ENCODE measurements around the gene PCGF2. TPM values are rescaled to one million over a fixed set of nuclear protein-coding genes. Genes with fewer than 3 reads are reported as not detected.

Gene PCGF2
- total and polyA plus RNA-seq, 10 of the 15 experiments (the other 5 are each of a cell fraction or from before 2014, with no cell fraction given) = 2.7 to 35.6 (median 7.2) TPM

DNA sequence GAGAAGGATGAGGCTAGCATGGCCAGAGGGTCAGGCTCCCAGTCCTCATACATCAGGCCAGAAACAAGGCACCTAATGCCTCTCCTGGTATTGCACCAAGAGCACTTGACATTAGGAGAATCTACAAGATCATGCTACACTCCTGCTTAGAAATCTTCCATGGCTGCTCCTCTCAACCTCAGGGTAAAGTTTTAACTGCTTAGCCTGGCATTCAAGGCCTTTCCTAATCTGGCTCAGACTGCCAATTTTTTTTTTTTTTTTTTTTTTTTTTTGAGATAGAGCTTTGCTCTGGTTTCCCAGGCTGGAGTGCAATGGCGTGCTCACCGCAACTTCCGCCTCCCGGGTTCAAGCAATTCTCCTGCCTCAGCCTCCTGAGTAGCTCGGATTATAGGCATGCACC lies 43.0 kb upstream of the PCGF2 start:
- WGBS (ENCODE audit: insufficient coverage, insufficient replicate concordance, low lambda C conversion rate, missing lambda C conversion rate) = 92% methylated on average over 5 of the region's 5 CpGs
- intact Hi-C loops (cut with micrococcal nuclease; ENCODE audit: unreplicated experiment) (no loop called here), in situ Hi-C loops (cut with MboI) (no loop called here)
- no peaks in the 10 kb centered on the region for H3K27me3 ChIP-seq (replicated peaks in 1 of 2; ENCODE audit: control insufficient read depth in 2 of 2, insufficient read depth in 2 of 2, low read length in 1 of 2)
- DNase-seq (ENCODE audit: low read depth, low spot score) = no peak
- H3K79me2 ChIP-seq (ENCODE audit: control insufficient read depth, insufficient read depth, low read length) = peaks cover 6% of the 10 kb centered on the region
- ATAC-seq = no peak
- no peaks in the 10 kb centered on the region; the same call in 1 of the 2 replicates for H3K4me1 ChIP-seq (ENCODE audit: control insufficient read depth, insufficient read depth, low read length)
- peaks cover 4% of the 10 kb centered on the region in 2 experiments; a peak in 2 of 4 replicates for H3K36me3 ChIP-seq (ENCODE audit: control insufficient read depth in 2 of 2, insufficient read depth in 2 of 2, low read length in 1 of 2)
- H3K9me3 ChIP-seq (replicated peaks; ENCODE audit: control insufficient read depth, insufficient read depth, low read length) = no peaks in the 10 kb centered on the region
- no peaks in the 10 kb centered on the region for H4K20me1 ChIP-seq (ENCODE audit: control insufficient read depth, insufficient read depth)
- CTCF ChIA-PET = no interaction called here
- H2AFZ ChIP-seq (ENCODE audit: control insufficient read depth, low read depth, low read length) = no peak overlapping the region
- no peak overlapping the region for H3K4me3 ChIP-seq
- H3K27ac ChIP-seq (ENCODE audit: control insufficient read depth, insufficient read depth) = no peak overlapping the region
- FAIRE-seq = no peak
- no TSS peak for BruUV-seq (replicated peaks)
- no peak overlapping the region for H3K9ac ChIP-seq (ENCODE audit: control insufficient read depth, insufficient read depth, low read length)
- RAD21 ChIA-PET (ENCODE audit: unreplicated experiment) = no interaction called here
- H3K4me2 ChIP-seq (ENCODE audit: control insufficient read depth, insufficient read depth) = no peak overlapping the region
- TF ChIP-seq YY1 (IDR thresholded peaks at IDR 0.05; ENCODE audit: low read depth, low read length) (no peak), HDAC2 (IDR thresholded peaks at IDR 0.05) (no peak), NBN (IDR thresholded peaks at IDR 0.05) (no peak), EZH2 (IDR thresholded peaks at IDR 0.05; ENCODE audit: borderline replicate concordance, control insufficient read depth, low read depth, low read length) (no peak), ZNF274 (IDR thresholded peaks at IDR 0.05; ENCODE audit: insufficient read depth, insufficient read length) (no peak), ZNF217 (IDR thresholded peaks at IDR 0.05) (no peak), ETV6 (conservative IDR thresholded peaks at IDR 0.05 in 1 of 2, IDR thresholded peaks at IDR 0.05 in 1 of 2; ENCODE audit: borderline replicate concordance in 1 of 2, low read depth in 1 of 2) (no peak), MTA2 (IDR thresholded peaks at IDR 0.05; ENCODE audit: low read depth) (no peak), CREM (IDR thresholded peaks at IDR 0.05; ENCODE audit: low read depth) (no peak), PAX5 (IDR thresholded peaks at IDR 0.05; ENCODE audit: borderline replicate concordance, low read depth, low read length) (no peak), PBX3 (IDR thresholded peaks at IDR 0.05; ENCODE audit: insufficient replicate concordance, low read depth, low read length) (no peak), ZSCAN29 (IDR thresholded peaks at IDR 0.05) (no peak), CBX5 (IDR thresholded peaks at IDR 0.05; ENCODE audit: low read depth) (no peak), CEBPB (IDR thresholded peaks at IDR 0.05; ENCODE audit: borderline replicate concordance in 1 of 2, low read depth in 2 of 2, low read length in 2 of 2) (no peak), RB1 (IDR thresholded peaks at IDR 0.05; ENCODE audit: borderline replicate concordance) (no peak), SREBF1 (IDR thresholded peaks at IDR 0.05; ENCODE audit: low read length) (no peak), MXI1 (IDR thresholded peaks at IDR 0.05; ENCODE audit: low read depth, low read length) (no peak), BHLHE40 (IDR thresholded peaks at IDR 0.05; ENCODE audit: borderline replicate concordance in 1 of 2, low read depth in 2 of 2, low read length in 1 of 2) (no peak)
- TF ChIP-seq, protein P1, sequence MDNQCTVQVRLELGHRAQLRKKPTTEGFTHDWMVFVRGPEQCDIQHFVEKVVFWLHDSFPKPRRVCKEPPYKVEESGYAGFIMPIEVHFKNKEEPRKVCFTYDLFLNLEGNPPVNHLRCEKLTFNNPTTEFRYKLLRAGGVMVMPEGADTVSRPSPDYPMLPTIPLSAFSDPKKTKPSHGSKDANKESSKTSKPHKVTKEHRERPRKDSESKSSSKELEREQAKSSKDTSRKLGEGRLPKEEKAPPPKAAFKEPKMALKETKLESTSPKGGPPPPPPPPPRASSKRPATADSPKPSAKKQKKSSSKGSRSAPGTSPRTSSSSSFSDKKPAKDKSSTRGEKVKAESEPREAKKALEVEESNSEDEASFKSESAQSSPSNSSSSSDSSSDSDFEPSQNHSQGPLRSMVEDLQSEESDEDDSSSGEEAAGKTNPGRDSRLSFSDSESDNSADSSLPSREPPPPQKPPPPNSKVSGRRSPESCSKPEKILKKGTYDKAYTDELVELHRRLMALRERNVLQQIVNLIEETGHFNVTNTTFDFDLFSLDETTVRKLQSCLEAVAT (IDR thresholded peaks at IDR 0.05) = no peak
- TF ChIP-seq, protein P2, sequence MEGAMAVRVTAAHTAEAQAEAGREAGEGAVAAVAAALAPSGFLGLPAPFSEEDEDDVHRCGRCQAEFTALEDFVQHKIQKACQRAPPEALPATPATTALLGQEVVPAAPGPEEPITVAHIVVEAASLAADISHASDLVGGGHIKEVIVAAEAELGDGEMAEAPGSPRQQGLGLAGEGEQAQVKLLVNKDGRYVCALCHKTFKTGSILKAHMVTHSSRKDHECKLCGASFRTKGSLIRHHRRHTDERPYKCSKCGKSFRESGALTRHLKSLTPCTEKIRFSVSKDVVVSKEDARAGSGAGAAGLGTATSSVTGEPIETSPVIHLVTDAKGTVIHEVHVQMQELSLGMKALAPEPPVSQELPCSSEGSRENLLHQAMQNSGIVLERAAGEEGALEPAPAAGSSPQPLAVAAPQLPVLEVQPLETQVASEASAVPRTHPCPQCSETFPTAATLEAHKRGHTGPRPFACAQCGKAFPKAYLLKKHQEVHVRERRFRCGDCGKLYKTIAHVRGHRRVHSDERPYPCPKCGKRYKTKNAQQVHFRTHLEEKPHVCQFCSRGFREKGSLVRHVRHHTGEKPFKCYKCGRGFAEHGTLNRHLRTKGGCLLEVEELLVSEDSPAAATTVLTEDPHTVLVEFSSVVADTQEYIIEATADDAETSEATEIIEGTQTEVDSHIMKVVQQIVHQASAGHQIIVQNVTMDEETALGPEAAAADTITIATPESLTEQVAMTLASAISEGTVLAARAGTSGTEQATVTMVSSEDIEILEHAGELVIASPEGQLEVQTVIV (IDR thresholded peaks at IDR 0.05; ENCODE audit: borderline replicate concordance, partially characterized antibody) = no peak
- SMC1A ChIA-PET (ENCODE audit: uncharacterized antibody, unreplicated experiment) = no interaction called here
- POLR2A ChIA-PET = no interaction called here

Measured in GM12878 (cell line).